ENCODE data around the gene UPK3A.
A peak's percentile ranks its signal among the peaks of the same experiment; 100 is the strongest.

The UPK3A gene

GRCh38 chr22:45302751-45303150 lies 18.0 kb downstream of the UPK3A start:
- Histone ChIP-seq H3K27ac (ENCODE audit: low read depth, low read length, severe bottlenecking) (no peak overlapping the region), H3K4me3 (ENCODE audit: extremely low read depth, insufficient read depth, low read length, poor library complexity, severe bottlenecking) (no peak overlapping the region), H3K4me1 (ENCODE audit: control insufficient read depth, insufficient read depth, low read length, poor library complexity, severe bottlenecking) (peaks cover 3% of the 10 kb centered on the region), H3K9me3 (ENCODE audit: control insufficient read depth, low read length) (no peaks in the 10 kb centered on the region), H3K36me3 (ENCODE audit: control insufficient read depth, insufficient read depth, low read length) (no peaks in the 10 kb centered on the region)
- 93 to 96% methylated on average over 4 to 5 of the region's 8 CpGs for WGBS, 2 experiments (ENCODE audit: insufficient coverage in 2 of 2)

- Histone ChIP-seq H3K36me3 (ENCODE audit: control insufficient read depth, insufficient read depth, low read length) (no peaks in the 10 kb centered on the region), H3K9me3 (ENCODE audit: control insufficient read depth, low read length) (no peaks in the 10 kb centered on the region), H3K4me1 (ENCODE audit: control insufficient read depth, insufficient read depth, low read length, poor library complexity, severe bottlenecking) (peaks cover 3% of the 10 kb centered on the region), H3K27ac (ENCODE audit: low read depth, low read length, severe bottlenecking) (no peak overlapping the region), H3K4me3 (ENCODE audit: extremely low read depth, insufficient read depth, low read length, poor library complexity, severe bottlenecking) (no peak overlapping the region)
- WGBS, 2 experiments (ENCODE audit: insufficient coverage in 2 of 2), result 81 to 100% methylated on average over 4 to 5 of the region's 7 CpGs
Observed at GRCh38 chr22:45303181-45303580, 18.4 kb downstream of the UPK3A start.

GRCh38 chr22:45304971-45305370 lies 20.2 kb downstream of the UPK3A start:
- no peaks in the 10 kb centered on the region for H3K9me3 ChIP-seq (ENCODE audit: control insufficient read depth, low read length)
- H3K36me3 ChIP-seq (ENCODE audit: control insufficient read depth, insufficient read depth, low read length), result no peaks in the 10 kb centered on the region
- 84 to 95% methylated on average over 2 to 6 of the region's 6 CpGs for WGBS, 2 experiments (ENCODE audit: insufficient coverage in 2 of 2)
- H3K4me3 ChIP-seq (ENCODE audit: extremely low read depth, insufficient read depth, low read length, poor library complexity, severe bottlenecking), result no peak overlapping the region
- H3K27ac ChIP-seq (ENCODE audit: low read depth, low read length, severe bottlenecking), result no peak overlapping the region
- no peaks in the 10 kb centered on the region for H3K4me1 ChIP-seq (ENCODE audit: control insufficient read depth, insufficient read depth, low read length, poor library complexity, severe bottlenecking)

- Histone ChIP-seq H3K36me3 (ENCODE audit: control insufficient read depth, insufficient read depth, low read length) (no peaks in the 10 kb centered on the region), H3K4me1 (ENCODE audit: control insufficient read depth, insufficient read depth, low read length, poor library complexity, severe bottlenecking) (no peaks in the 10 kb centered on the region), H3K4me3 (ENCODE audit: extremely low read depth, insufficient read depth, low read length, poor library complexity, severe bottlenecking) (no peak overlapping the region), H3K27ac (ENCODE audit: low read depth, low read length, severe bottlenecking) (no peak overlapping the region), H3K9me3 (ENCODE audit: control insufficient read depth, low read length) (no peaks in the 10 kb centered on the region)
- WGBS, 2 experiments (ENCODE audit: insufficient coverage in 2 of 2), result 94% methylated on average over 4 to 5 of the region's 6 CpGs
Observed at GRCh38 chr22:45305456-45306075, 20.8 kb downstream of the UPK3A start.

GRCh38 chr22:45306139-45306538 lies 21.4 kb downstream of the UPK3A start:
- H3K9me3 ChIP-seq (ENCODE audit: control insufficient read depth, low read length), result no peaks in the 10 kb centered on the region

GRCh38 chr22:45308391-45308956 lies 23.7 kb downstream of the UPK3A start:
- H3K4me1 ChIP-seq (ENCODE audit: control insufficient read depth, insufficient read depth, low read length, poor library complexity, severe bottlenecking), result peaks cover 15% of the 10 kb centered on the region
- H3K27ac ChIP-seq (ENCODE audit: low read depth, low read length, severe bottlenecking), result no peak overlapping the region
- 83 to 100% methylated on average over 1 to 4 of the region's 6 CpGs for WGBS, 2 experiments (ENCODE audit: insufficient coverage in 2 of 2)
- no peak overlapping the region for H3K4me3 ChIP-seq (ENCODE audit: extremely low read depth, insufficient read depth, low read length, poor library complexity, severe bottlenecking)
- H3K9me3 ChIP-seq (ENCODE audit: control insufficient read depth, low read length), result no peaks in the 10 kb centered on the region
- H3K36me3 ChIP-seq (ENCODE audit: control insufficient read depth, insufficient read depth, low read length), result peaks cover 10% of the 10 kb centered on the region

More at GRCh38 chr22:45306139-45306538, 21.4 kb downstream of the UPK3A start:
- Histone ChIP-seq H3K36me3 (ENCODE audit: control insufficient read depth, insufficient read depth, low read length) (no peaks in the 10 kb centered on the region), H3K4me3 (ENCODE audit: extremely low read depth, insufficient read depth, low read length, poor library complexity, severe bottlenecking) (no peak overlapping the region), H3K4me1 (ENCODE audit: control insufficient read depth, insufficient read depth, low read length, poor library complexity, severe bottlenecking) (peaks cover 5% of the 10 kb centered on the region), H3K27ac (ENCODE audit: low read depth, low read length, severe bottlenecking) (no peak overlapping the region)
- 96 to 98% methylated on average over 7 to 9 of the region's 9 CpGs for WGBS, 2 experiments (ENCODE audit: insufficient coverage in 2 of 2)

GRCh38 chr22:45308957-45309421 lies 24.2 kb downstream of the UPK3A start:
- 74 to 79% methylated on average over 22 to 25 of the region's 25 CpGs for WGBS, 2 experiments (ENCODE audit: insufficient coverage in 2 of 2)
- peak overlapping the region; percentile 45 for H3K27ac ChIP-seq (ENCODE audit: low read depth, low read length, severe bottlenecking)
- peaks cover 20% of the 10 kb centered on the region for H3K4me1 ChIP-seq (ENCODE audit: control insufficient read depth, insufficient read depth, low read length, poor library complexity, severe bottlenecking)
- H3K9me3 ChIP-seq (ENCODE audit: control insufficient read depth, low read length), result no peaks in the 10 kb centered on the region
- H3K36me3 ChIP-seq (ENCODE audit: control insufficient read depth, insufficient read depth, low read length), result peaks cover 10% of the 10 kb centered on the region
- H3K4me3 ChIP-seq (ENCODE audit: extremely low read depth, insufficient read depth, low read length, poor library complexity, severe bottlenecking), result peak overlapping the region; percentile 93

GRCh38 chr22:45309422-45310227 lies 24.9 kb downstream of the UPK3A start, which contains the start of gene FAM118A:
Gene FAM118A, plus strand, starts transcription at chr22:45309934. Its CDS starts 12,446 bp downstream, at chr22:45322380.
- peaks cover 10% of the 10 kb centered on the region for H3K36me3 ChIP-seq (ENCODE audit: control insufficient read depth, insufficient read depth, low read length)
- H3K4me1 ChIP-seq (ENCODE audit: control insufficient read depth, insufficient read depth, low read length, poor library complexity, severe bottlenecking), result peaks cover 26% of the 10 kb centered on the region
- 2% methylated on average over 41 to 69 of the region's 95 CpGs for WGBS, 2 experiments (ENCODE audit: insufficient coverage in 2 of 2)
- no peaks in the 10 kb centered on the region for H3K9me3 ChIP-seq (ENCODE audit: control insufficient read depth, low read length)
- peak within 1 kb of the TSS; percentile 67 for H3K27ac ChIP-seq (ENCODE audit: low read depth, low read length, severe bottlenecking)
- H3K4me3 ChIP-seq (ENCODE audit: extremely low read depth, insufficient read depth, low read length, poor library complexity, severe bottlenecking), result peak within 1 kb of the TSS; percentile 93

- Histone ChIP-seq H3K27ac (ENCODE audit: low read depth, low read length, severe bottlenecking) (peak overlapping the region; percentile 67), H3K4me3 (ENCODE audit: extremely low read depth, insufficient read depth, low read length, poor library complexity, severe bottlenecking) (peak overlapping the region; percentile 93), H3K36me3 (ENCODE audit: control insufficient read depth, insufficient read depth, low read length) (peaks cover 10% of the 10 kb centered on the region), H3K9me3 (ENCODE audit: control insufficient read depth, low read length) (no peaks in the 10 kb centered on the region), H3K4me1 (ENCODE audit: control insufficient read depth, insufficient read depth, low read length, poor library complexity, severe bottlenecking) (peaks cover 29% of the 10 kb centered on the region)
- WGBS, 2 experiments (ENCODE audit: insufficient coverage in 2 of 2), result 5% methylated on average over 26 to 33 of the region's 33 CpGs
Observed at GRCh38 chr22:45310331-45310976, 25.7 kb downstream of the UPK3A start.

- no peaks in the 10 kb centered on the region for H3K9me3 ChIP-seq (ENCODE audit: control insufficient read depth, low read length)
- 61 to 65% methylated on average over 13 to 14 of the region's 14 CpGs for WGBS, 2 experiments (ENCODE audit: insufficient coverage in 2 of 2)
- no peak overlapping the region for H3K27ac ChIP-seq (ENCODE audit: low read depth, low read length, severe bottlenecking)
- H3K4me1 ChIP-seq (ENCODE audit: control insufficient read depth, insufficient read depth, low read length, poor library complexity, severe bottlenecking), result peaks cover 29% of the 10 kb centered on the region
- H3K36me3 ChIP-seq (ENCODE audit: control insufficient read depth, insufficient read depth, low read length), result peaks cover 10% of the 10 kb centered on the region
- peak overlapping the region; percentile 93 for H3K4me3 ChIP-seq (ENCODE audit: extremely low read depth, insufficient read depth, low read length, poor library complexity, severe bottlenecking)
Observed at GRCh38 chr22:45310977-45311531, 26.3 kb downstream of the UPK3A start.

Measured in mesodermal cell (in vitro differentiated cells).